ENCODE measurements around the gene PML.
"Not testable (repeated sequence)": the region's sequence is repeated elsewhere in the genome, so short reads cannot be mapped to it uniquely, and the experiment has no call there.

The PML gene

DNA sequence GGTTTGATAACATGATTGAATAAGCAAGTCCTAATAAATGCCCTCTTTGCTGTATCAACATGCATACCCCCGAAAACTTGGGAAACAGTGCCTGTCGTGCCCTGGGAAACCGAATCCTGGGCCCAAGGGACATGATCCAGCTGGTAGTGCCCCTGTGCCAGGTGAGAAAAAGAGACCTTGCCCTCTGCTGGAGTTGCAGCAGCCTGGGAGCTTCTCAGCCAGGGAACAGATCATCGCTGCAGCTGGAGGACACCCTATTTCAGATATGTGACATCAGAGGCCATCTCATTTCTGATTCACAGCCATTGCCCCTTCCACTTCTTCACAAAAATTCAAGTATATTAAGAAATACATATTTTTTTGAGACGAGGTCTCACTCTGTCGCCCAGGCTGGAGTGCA lies 34.7 kb upstream of the PML start:
- DNase-seq = no peak

DNA sequence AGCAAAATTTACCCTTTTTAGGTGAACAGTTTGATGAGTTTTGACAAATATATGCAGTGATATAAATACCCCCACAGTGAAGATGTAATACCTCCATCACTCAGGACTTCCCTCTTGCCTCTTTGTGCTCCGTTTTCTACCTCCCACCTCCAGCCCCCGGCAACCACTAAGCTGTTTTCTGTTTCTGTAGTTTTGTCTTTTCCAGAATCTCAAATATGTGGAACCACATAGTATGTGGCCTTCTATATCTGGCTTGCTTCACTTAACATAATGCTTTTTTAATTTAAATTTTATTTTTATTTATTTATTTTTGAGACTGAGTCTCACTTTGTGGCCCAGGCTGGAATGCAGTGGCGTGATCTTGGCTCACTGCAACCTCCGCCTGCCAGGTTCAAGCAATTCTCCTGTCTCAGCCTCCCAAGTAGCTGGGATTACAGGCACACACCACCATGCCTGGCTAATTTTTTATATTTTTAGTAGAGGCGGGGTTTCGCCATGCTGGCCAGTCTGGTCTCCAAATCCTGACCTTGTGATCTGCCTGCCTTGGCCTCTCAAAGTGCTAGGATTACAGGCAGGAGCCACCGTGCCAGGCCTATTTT lies 33.9 kb upstream of the PML start:
- DNase-seq = not testable (repeated sequence)

DNA sequence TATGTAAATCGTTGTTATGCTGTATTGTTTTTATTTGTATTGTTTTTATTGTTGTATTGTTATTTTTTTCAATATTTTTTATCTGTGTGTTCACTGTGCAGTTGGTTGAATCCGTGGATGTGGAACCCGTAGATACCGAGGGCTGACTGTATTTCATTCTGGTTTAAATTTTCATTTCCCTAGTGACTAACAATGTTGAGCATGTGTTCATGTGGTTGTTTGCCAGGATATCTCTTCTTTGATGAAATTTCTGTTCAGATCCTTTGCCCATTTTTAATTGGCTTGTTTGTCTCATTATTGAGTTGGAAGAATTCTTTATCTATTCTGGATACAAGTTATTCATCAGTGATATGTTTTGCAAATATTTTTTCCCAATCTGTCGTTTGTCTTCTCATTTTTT lies 32.1 kb upstream of the PML start:
- no peak for DNase-seq

DNA sequence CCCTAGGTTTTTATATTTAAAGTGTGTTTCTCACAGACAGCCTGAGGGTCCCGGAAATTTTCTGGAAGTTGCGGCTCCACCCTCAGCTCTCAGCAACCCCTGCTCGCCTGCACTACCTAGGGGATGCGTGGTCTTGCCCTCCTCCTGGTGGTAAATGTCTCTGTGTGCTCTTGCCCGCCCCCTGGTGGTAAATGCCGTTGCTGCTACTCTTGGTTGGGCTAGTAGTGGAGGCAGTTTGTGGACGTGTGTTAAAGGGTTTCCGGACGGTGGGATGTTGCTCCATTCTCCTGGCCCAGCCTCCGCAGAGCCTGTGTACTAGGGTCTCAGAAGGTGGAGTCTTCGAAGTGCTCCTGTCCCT lies 29.8 kb upstream of the PML start:
- peak; percentile 53 for DNase-seq

DNA sequence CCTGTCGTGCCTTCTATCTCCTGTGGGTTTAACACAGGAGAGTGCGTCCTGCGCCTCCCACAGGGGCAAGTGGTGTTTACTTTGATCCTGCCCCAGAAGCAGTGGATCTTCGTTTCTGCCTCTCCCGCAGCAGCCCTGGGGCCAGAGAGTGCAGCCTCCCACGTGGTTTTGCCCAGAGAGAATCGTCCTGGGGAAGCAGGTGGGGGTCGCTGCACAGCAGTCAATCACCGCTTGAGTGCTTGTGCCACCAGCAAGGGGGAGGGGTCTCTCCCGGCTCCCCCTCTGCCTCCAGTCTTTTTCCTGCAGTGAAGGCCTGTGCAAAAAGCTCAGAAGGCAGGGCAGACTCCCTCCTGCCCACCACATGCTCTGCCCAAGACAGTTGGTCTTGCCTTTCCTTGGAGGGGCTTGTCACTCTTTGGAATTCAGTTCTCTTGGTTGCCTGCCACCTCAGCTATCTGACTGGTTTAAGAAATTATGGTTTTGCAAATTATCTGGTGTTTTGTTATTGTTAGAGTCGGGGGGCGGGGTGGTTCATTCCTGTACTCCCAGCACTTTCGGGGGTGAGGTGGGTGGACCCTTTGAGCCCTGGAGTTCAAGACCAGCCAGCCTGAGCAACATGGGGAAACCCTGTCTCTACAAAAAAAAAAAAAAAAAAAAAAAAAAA lies 29.3 kb upstream of the PML start:
- no peak for DNase-seq

DNA sequence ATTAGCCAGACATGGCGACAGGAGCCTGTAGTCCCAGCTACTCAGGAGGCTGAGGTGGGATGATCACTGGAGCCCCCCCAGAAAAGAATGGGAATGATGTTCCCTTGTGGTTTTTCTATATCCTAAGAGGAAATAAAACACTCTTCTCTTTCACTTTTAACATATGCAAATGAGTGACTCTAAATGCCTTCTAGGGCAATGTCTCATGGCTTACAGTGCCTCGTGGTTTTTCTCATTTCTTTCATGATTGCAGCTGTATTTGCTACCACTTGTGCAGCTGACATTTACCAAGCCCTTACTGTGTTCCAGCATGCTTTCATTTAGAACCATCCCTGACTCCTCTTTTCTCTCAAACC lies 28.8 kb upstream of the PML start:
- no peak for DNase-seq

DNA sequence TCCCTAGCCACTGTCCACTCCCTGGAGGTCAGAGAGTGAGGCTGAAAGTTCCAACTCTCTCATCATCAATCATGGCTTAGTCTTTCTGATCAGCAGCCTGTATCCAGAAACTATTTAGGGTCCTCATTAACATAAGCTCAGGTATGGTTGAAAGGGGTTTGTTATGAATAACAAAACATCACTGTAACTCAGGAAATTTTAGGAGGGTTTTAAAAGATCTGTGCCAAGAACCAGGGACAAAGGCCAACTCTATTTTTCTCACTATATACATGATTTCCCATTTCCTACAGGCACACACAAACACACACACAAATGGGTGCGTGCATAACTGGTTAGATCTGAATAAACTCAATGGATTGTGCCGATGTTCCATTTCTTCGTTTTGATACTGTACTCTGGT lies 26.1 kb upstream of the PML start:
- DNase-seq = no peak

DNA sequence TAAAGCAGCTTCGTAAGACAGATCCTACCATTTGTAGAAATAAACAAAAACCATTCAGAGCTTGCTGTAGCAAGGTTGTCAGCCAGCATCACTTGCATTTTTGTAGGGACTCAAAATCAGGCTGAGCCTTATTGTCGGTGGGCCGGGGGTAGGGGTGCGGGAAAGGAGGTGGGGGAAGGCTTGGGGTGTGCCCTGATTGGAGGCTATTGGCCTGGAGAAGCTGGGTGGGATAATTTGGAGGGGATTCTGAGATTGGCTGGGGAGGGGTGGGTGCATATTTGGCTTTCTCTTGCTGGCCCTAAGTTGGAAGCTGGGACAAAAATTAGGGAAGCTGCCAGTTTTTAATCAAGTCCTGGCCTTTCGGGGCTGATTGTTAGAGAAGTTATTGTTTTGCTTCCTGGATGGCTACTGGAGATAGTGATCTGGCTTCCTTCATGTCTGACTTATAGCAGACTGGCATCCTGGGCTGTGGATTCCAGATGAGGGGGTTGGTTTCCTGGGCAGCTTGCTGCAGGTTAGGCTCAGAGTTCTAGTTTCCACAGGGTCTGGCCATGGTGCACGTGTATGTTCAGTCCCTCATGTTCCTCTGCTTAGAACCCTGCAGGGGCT lies 25.3 kb upstream of the PML start:
- no peak for DNase-seq

DNA sequence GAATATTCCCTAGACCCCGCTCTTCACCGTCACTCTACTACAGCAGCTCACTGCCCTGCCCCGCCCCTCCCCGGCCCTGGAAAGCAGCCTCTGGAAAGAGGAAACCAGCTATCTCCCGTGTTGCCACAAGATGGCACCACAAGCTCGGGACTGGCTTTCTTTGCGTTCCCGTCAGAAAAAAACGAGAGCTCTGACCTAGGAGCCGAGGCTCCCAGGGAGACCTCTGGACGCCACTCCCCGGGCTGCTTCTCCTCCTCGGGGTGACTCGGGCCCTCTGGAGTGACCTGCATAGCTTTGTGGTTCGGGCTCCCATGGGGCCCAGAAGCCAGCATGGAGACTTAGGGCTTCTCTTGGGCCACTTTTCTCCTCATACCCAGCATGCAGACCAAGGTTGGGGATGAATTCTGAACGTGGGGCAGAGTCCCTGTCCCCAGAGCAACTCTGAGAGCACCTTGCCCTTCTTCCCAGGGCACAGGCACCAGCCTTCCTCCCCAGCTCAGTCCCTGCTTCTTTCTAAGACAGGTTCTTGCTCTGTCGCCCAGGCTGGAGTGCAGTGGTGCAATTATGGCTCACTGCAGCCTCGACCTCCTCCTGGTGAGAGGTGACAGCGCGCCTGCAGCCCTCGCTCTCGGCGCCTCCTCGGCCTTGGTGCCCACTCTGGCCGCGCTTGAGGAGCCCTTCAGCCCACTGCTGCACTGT lies 21.4 kb upstream of the PML start:
- DNase-seq = peak; percentile 78

DNA sequence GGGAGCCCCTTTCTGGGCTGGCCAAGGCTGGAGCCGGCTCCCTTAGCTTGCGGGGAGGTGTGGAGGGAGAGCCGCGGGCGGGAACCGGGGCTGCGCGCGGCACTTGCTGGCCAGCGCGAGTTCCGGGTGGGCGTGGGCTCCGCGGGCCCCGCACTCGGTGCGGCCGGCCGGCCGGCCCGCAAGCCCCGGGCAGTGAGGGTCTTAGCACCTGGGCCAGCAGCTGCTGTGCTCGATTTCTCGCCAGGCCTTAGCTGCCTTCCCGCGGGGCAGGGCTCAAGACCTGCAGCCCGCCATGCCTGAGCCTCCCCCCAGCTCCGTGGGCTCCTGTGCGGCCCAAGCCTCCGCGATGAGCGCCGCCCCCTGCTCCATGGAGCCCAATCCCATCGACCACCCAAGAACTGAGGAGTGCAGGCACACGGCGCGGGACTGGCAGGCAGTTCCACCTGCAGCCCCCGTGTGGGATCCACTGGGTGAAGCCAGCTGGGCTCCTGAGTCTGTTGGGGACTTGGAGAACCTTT lies 20.8 kb upstream of the PML start:
- DNase-seq = not testable (repeated sequence)

DNA sequence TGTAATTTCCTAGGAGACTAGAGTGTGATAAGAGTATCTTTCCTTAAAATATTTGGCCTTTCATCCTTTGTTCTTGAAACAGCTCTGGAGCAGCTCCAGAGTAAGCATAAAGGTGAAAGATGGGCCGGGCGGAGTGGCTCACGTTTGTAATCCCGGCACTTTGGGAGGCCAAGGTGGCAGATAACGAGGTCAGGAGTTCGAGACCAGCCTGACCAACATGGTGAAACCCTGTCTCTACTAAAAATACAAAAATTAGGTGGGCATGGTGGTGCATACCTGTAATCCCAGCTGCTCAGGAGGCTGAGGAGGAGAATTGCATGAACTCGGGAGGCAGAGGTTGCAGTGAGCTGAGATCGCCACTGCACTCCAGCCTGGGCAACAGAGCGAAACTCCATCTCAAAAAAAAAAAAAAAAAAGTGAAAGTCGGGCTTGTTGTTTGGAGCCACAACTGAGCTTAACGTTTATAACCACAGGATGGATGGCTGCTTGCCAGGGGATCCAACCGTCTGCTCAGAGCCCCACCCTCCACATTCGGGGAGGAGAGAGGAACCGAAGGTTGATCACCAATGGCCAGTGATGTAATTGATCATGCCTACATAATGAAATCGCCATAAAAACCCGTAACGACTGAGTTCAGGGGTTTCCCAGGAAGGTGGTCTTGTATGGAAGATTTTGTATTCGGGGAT lies 18.9 kb upstream of the PML start:
- DNase-seq = not testable (repeated sequence)

DNA sequence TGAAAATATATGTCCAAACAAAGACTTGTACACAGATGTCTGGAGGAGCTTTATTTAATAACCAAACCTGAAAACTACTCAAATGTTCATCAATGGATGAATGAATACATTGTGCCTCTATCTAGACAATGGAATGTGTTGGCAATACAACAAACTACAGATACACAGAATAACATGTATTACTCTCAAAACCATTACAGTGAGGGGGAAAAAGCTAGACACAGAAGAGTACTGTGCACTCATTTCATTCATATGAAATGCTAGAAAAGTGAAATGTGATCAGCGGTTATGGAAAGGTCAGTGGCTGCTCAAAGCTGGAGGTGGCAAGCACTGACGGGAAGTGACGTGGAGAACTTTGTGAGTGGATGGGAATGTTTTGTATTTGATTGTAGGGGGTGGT lies 15.6 kb upstream of the PML start:
- DNase-seq = no peak

DNA sequence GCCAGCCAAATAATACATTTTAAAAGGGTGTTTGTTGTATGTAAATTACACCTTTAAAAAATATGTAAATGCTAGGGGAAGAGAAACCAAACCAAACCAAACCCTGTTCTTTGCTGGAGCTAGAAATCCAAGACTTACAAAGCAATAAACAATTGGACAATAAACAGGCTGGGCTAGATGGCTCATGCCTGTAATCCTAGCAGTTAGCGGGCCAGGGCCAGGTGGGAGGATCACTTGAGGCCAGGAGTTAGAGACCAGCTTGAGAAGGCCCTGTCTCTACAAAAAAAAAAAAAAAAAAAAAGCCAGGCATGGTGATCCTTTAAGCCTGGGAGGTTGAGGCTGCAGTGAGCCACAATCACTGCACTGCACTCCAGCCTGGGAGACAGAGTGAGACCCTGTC lies 14.9 kb upstream of the PML start:
- DNase-seq = no peak

DNA sequence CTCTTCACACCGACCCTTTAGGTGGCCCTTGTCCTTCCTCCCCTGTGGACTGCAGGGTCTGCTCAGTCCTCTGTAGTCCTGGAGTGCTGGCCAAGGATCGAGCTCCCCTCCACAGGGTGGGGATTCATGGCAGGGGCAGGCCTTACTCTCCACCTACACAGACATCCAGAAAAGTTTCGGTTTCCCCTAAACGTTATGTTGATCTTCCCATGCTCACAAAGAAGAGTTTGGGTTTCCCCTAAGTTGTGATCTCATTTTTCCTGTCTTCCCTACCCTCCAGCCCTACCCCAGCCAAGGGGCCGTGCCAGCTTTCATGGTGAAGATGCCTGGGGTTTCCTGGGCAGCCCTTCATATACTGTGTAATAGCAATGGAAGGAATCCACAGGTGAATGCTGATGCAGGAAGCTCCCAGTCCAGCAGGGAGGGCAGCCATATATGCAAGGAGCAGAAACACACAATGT lies 12.7 kb upstream of the PML start:
- DNase-seq = no peak

DNA sequence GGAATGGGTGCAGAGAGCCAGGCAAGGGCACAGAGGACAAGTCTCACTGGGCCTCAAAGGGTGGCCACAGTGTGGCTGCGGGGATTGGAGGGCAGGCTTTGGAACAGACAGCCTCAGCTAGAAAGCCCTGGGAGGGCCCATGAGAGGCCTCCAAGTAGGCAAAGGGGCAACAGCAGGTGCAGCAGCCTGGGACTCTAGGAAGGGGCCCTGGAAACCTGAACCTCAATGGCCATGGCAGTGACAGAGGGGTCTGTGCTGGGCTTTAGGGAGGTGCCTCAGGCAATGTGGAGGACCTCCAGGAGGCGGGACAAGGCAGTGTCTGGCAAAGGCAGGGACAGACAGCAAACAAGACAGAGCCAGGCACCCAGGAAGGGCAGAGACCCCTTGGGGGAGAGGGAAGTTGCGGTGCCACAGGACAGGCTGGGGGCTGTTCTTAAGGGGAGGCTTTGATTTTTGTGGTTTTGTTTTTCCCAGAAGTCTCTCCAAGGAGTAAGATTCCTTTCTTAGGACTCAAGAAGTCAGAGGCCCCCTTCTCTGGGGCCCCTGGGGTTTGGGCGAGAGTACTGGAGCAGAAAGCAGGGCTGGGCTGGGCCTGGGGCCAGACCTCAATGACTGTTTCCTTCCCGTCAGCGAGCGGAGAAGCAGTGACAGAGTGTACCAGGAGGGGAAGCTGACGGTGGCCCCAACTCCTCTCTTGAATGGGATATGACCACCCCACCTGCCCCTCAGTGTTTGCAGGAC lies 12.1 kb upstream of the PML start:
- no peak for DNase-seq

DNA sequence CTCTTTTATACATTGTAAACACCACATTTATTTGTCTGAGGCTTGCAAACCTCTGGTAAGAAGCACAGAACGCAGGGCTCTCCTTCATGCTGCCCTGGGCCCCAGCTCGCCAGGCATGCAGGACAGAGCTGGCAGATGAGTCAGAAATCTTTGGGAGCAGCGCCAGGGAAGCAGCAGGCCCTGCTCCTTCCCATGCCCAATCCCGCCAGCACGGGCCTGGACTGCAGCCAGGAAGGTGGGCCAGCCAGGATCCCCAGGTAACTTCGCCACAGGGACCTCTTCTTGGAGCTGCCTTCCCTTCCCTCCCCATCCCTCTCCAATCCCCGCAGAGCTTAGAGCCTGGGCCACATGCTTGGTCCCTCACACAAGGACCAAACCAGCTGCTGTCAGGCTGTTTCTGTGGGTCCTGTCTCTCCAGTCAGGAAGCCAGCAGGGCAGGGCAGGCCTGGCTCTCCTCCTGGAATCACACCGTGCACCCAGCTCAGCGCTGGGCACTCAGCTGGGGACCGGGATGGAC lies 11.2 kb upstream of the PML start:
- DNase-seq = no peak

DNA sequence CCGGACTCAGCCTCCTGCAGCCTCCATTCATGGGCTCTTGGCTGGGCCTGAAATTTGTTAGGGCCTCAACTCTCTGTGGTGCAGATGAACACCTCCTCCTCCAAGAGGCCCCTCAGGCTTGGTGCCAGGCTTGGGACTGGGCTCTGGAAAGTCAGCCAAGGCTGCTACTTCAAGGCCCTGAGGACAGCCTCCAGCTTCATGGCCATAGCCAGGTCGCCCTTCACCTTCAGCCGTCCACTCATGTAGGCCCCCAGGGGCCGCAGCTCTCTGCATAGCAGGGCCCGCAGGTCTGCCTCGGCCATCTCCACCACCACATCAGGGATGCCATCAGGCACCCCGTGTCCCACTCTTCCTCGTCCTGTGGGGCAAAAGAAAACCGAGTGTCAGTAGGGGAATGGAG lies 10.7 kb upstream of the PML start:
- DNase-seq = no peak

DNA sequence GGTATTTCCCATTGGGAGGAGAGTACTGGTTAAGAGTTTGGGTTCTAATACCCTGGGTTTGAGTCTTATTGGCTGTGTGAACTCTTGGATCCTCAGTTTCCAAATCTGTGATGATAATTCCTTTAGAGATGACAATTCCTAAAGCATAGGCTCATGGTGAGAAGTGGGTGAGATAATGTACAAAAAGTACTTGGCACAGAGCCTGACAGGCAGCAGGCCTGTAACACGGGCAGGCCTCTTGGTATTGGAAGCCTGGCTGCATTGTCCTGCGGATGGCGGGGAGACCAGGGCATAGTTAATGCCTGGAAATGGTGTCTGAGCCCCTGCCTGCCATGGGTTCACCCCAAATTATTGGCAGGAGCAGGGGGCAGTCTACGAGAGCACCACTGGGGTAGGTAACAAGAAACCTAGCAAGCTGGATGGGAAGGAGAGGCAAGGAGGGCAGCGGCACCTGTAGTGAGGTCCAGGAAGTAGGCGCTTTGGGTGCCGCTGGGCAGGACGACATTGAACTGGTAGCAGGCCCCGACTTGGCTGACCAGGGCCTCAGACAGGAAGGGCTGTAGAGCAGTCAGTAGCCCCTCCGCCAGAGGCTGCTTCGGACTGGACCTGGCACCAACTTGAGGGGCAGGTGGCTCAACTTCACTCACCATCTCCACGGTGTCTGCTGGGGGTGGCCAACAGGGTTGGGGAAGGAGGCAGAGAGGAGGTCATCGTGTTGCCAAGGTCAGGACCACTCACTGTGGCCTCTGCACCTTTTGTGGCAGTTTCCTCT lies 10.1 kb upstream of the PML start:
- DNase-seq = no peak

DNA sequence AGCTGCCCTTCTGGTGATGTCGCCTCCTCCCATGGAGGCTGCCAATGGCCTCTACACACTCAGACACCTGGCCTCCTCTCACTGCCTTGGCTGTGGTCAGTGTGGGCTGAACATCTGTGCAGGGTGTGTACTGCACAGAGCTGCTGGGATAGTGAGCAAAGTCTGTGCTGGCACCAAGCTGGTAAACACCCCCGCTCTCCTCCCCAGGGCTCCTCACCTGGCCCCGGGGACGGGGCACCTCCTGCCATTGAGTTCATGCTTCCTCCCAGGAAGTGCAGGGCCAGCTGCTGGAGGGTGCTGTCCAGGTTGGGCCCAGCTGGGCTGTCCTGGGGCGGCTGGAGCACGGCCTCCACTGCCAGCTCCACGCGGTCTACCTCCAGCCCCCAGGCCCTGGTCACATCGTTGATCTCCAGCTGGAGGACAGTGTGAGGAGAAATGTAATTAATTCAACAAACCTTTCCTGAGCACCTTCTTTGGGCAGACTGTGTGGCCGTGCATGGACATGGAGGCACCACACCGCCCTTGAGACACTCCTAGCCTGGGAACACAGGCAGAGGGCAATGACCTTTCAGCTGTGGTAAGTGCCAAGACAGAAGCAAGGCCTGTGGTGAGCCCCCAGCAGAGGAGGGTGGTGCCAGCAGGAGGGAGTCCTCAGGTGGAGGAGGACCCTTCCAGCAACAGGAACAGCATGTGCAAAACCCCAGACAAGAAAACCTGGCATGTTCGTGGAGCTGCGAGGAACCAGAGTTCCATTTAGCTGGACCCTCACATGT lies 9.2 kb upstream of the PML start:
- DNase-seq = no peak

DNA sequence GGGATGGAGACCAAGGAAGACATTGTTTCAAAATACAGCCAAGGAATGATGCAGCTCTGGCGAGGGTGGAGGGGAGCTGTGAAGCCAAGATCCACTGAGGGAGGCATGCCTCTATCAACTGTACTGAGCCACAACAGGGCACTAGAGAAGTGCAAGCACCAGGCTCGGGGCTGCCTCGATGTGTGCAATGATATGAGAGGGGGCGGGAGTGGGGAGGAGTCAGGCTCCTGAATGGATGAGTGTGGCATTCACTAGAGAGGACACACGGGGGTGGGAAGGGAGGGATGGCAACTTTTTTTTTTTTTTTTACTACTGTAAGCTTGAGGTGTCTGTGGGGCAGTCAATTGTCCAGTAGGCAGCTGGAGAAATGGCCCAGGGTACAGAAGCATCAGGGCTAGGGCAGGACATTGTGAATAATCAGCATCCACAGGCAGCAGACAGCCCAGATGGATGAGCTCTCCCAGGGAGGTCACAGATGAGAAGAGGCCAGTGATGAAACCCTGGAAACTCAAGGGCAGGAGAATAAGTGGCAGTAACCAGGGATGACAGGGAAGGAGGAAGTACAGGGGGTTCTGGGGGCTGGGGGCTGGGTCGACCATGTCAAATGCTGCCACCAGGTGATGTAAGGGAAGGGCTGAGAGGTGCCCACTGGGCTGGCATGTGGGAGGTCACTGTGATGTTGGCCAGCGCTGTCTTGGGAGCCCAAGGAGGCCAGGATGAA lies 8.3 kb upstream of the PML start:
- no peak for DNase-seq

Data from NCI-H345 (cell line).